ENCODE measurements around the gene CBLB.

The CBLB gene

GRCh38 chr3:105774444-105775180 lies 94.2 kb downstream of the CBLB start:
- H2BK5ac ChIP-seq (ENCODE audit: low read length) = no peak overlapping the region
- no peak overlapping the region for H4K5ac ChIP-seq (ENCODE audit: low read length)
- no peaks in the 10 kb centered on the region for H3K27me3 ChIP-seq (ENCODE audit: insufficient read depth, low read length, poor library complexity)
- no CpG with 5 or more reads among the region's 1 CpG for WGBS (ENCODE audit: extremely low coverage, insufficient coverage, low lambda C conversion rate)
- no peak overlapping the region for H2BK15ac ChIP-seq (replicated peaks; ENCODE audit: low read depth)
- no peak overlapping the region for H2BK120ac ChIP-seq (ENCODE audit: low read depth, low read length)
- H3K36me3 ChIP-seq (ENCODE audit: control insufficient read depth, insufficient read depth, low read length) = no peaks in the 10 kb centered on the region
- H3K4me3 ChIP-seq (ENCODE audit: low read length) = no peak overlapping the region
- H3K27ac ChIP-seq (ENCODE audit: low read depth, low read length) = no peak overlapping the region
- H4K8ac ChIP-seq (ENCODE audit: low read depth, low read length) = no peak overlapping the region
- H3K79me1 ChIP-seq (ENCODE audit: low read length) = no peaks in the 10 kb centered on the region
- H3K56ac ChIP-seq (ENCODE audit: low read length) = no peak overlapping the region
- no peaks in the 10 kb centered on the region for H3K79me2 ChIP-seq (ENCODE audit: control insufficient read depth, insufficient read depth, low read length)
- H3K4ac ChIP-seq (ENCODE audit: low read depth, low read length) = no peak overlapping the region
- H3K4me2 ChIP-seq (ENCODE audit: low read length) = no peak overlapping the region
- H3K4me1 ChIP-seq (ENCODE audit: control insufficient read depth, low read depth, low read length) = no peaks in the 10 kb centered on the region
- no peak overlapping the region for H2AK5ac ChIP-seq (ENCODE audit: low read length)
- no peak overlapping the region for H3K18ac ChIP-seq (ENCODE audit: low read length)
- no peak for DNase-seq
- no peak overlapping the region for H3K23ac ChIP-seq (ENCODE audit: low read length)
- H3K9ac ChIP-seq (ENCODE audit: low read length) = no peak overlapping the region

- Histone ChIP-seq H3K4me2 (ENCODE audit: low read length) (no peak overlapping the region), H2BK15ac (replicated peaks; ENCODE audit: low read depth) (no peak overlapping the region), H3K56ac (ENCODE audit: low read length) (no peak overlapping the region), H2BK5ac (ENCODE audit: low read length) (no peak overlapping the region), H3K4me1 (ENCODE audit: control insufficient read depth, low read depth, low read length) (no peaks in the 10 kb centered on the region), H3K4ac (ENCODE audit: low read depth, low read length) (no peak overlapping the region), H2AK5ac (ENCODE audit: low read length) (no peak overlapping the region), H3K4me3 (ENCODE audit: low read length) (no peak overlapping the region), H3K36me3 (ENCODE audit: control insufficient read depth, insufficient read depth, low read length) (no peaks in the 10 kb centered on the region), H3K18ac (ENCODE audit: low read length) (no peak overlapping the region), H3K9ac (ENCODE audit: low read length) (no peak overlapping the region), H3K23ac (ENCODE audit: low read length) (no peak overlapping the region), H4K8ac (ENCODE audit: low read depth, low read length) (no peak overlapping the region), H3K79me2 (ENCODE audit: control insufficient read depth, insufficient read depth, low read length) (no peaks in the 10 kb centered on the region), H4K5ac (ENCODE audit: low read length) (no peak overlapping the region), H3K79me1 (ENCODE audit: low read length) (no peaks in the 10 kb centered on the region), H3K27me3 (ENCODE audit: insufficient read depth, low read length, poor library complexity) (no peaks in the 10 kb centered on the region), H2BK120ac (ENCODE audit: low read depth, low read length) (no peak overlapping the region), H3K27ac (ENCODE audit: low read depth, low read length) (no peak overlapping the region)
- WGBS (ENCODE audit: extremely low coverage, insufficient coverage, low lambda C conversion rate) = no CpG with 5 or more reads among the region's 5 CpGs
- no peak for DNase-seq
Measured at GRCh38 chr3:105773291-105773690, 95.5 kb downstream of the CBLB start.

DNA sequence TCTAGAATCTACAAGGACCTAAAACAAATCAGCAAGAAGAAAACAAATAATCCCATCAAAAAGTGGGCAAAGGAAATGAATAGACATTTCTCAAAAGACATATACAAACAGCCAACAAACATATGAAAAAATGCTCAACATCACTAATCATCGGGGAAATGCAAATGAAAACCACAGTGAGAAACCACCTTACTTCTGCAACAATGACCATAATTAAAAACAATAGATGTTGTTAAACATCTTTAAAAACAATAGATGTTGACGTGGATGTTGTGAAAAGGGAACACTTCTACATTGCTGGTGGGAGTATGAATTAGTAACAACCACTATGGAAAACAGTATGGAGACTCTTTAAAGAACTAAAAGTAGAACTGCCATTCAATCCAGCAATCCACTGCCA lies 96.2 kb downstream of the CBLB start:
- H3K79me1 ChIP-seq (ENCODE audit: low read length) = no peaks in the 10 kb centered on the region
- H3K79me2 ChIP-seq (ENCODE audit: control insufficient read depth, insufficient read depth, low read length) = no peaks in the 10 kb centered on the region
- no peak overlapping the region for H3K23ac ChIP-seq (ENCODE audit: low read length)
- H3K36me3 ChIP-seq (ENCODE audit: control insufficient read depth, insufficient read depth, low read length) = no peaks in the 10 kb centered on the region
- no peak overlapping the region for H2BK5ac ChIP-seq (ENCODE audit: low read length)
- no peak overlapping the region for H4K5ac ChIP-seq (ENCODE audit: low read length)
- no peak for DNase-seq
- no peak overlapping the region for H3K4me2 ChIP-seq (ENCODE audit: low read length)
- H2BK15ac ChIP-seq (replicated peaks; ENCODE audit: low read depth) = no peak overlapping the region
- H3K9ac ChIP-seq (ENCODE audit: low read length) = no peak overlapping the region
- H3K27ac ChIP-seq (ENCODE audit: low read depth, low read length) = no peak overlapping the region
- H3K4ac ChIP-seq (ENCODE audit: low read depth, low read length) = no peak overlapping the region
- H2BK120ac ChIP-seq (ENCODE audit: low read depth, low read length) = no peak overlapping the region
- H3K27me3 ChIP-seq (ENCODE audit: insufficient read depth, low read length, poor library complexity) = no peaks in the 10 kb centered on the region
- no peak overlapping the region for H3K18ac ChIP-seq (ENCODE audit: low read length)
- H4K8ac ChIP-seq (ENCODE audit: low read depth, low read length) = no peak overlapping the region
- H3K4me1 ChIP-seq (ENCODE audit: control insufficient read depth, low read depth, low read length) = no peaks in the 10 kb centered on the region
- no CpG with 5 or more reads among the region's 2 CpGs for WGBS (ENCODE audit: extremely low coverage, insufficient coverage, low lambda C conversion rate)
- H2AK5ac ChIP-seq (ENCODE audit: low read length) = no peak overlapping the region
- H3K4me3 ChIP-seq (ENCODE audit: low read length) = no peak overlapping the region
- no peak overlapping the region for H3K56ac ChIP-seq (ENCODE audit: low read length)

GRCh38 chr3:105771392-105771791 lies 97.4 kb downstream of the CBLB start:
- Histone ChIP-seq H3K4me3 (ENCODE audit: low read length) (no peak overlapping the region), H3K79me2 (ENCODE audit: control insufficient read depth, insufficient read depth, low read length) (no peaks in the 10 kb centered on the region), H4K5ac (ENCODE audit: low read length) (no peak overlapping the region), H2BK15ac (replicated peaks; ENCODE audit: low read depth) (no peak overlapping the region), H3K27me3 (ENCODE audit: insufficient read depth, low read length, poor library complexity) (no peaks in the 10 kb centered on the region), H3K36me3 (ENCODE audit: control insufficient read depth, insufficient read depth, low read length) (no peaks in the 10 kb centered on the region), H2BK120ac (ENCODE audit: low read depth, low read length) (no peak overlapping the region), H3K56ac (ENCODE audit: low read length) (no peak overlapping the region), H3K18ac (ENCODE audit: low read length) (no peak overlapping the region), H3K27ac (ENCODE audit: low read depth, low read length) (no peak overlapping the region), H2BK5ac (ENCODE audit: low read length) (no peak overlapping the region), H3K4me2 (ENCODE audit: low read length) (no peak overlapping the region), H2AK5ac (ENCODE audit: low read length) (no peak overlapping the region), H3K4me1 (ENCODE audit: control insufficient read depth, low read depth, low read length) (no peaks in the 10 kb centered on the region), H4K8ac (ENCODE audit: low read depth, low read length) (no peak overlapping the region), H3K4ac (ENCODE audit: low read depth, low read length) (no peak overlapping the region), H3K23ac (ENCODE audit: low read length) (no peak overlapping the region), H3K9ac (ENCODE audit: low read length) (no peak overlapping the region), H3K79me1 (ENCODE audit: low read length) (no peaks in the 10 kb centered on the region)
- WGBS (ENCODE audit: extremely low coverage, insufficient coverage, low lambda C conversion rate) = no CpG with 5 or more reads among the region's 1 CpG
- no peak for DNase-seq

GRCh38 chr3:105770410-105770809 lies 98.4 kb downstream of the CBLB start:
- Histone ChIP-seq H2BK120ac (ENCODE audit: low read depth, low read length) (no peak overlapping the region), H4K8ac (ENCODE audit: low read depth, low read length) (no peak overlapping the region), H3K4ac (ENCODE audit: low read depth, low read length) (no peak overlapping the region), H3K27me3 (ENCODE audit: insufficient read depth, low read length, poor library complexity) (no peaks in the 10 kb centered on the region), H3K4me2 (ENCODE audit: low read length) (no peak overlapping the region), H3K4me3 (ENCODE audit: low read length) (no peak overlapping the region), H3K9ac (ENCODE audit: low read length) (no peak overlapping the region), H2AK5ac (ENCODE audit: low read length) (no peak overlapping the region), H3K79me2 (ENCODE audit: control insufficient read depth, insufficient read depth, low read length) (no peaks in the 10 kb centered on the region), H3K79me1 (ENCODE audit: low read length) (no peaks in the 10 kb centered on the region), H3K18ac (ENCODE audit: low read length) (no peak overlapping the region), H3K36me3 (ENCODE audit: control insufficient read depth, insufficient read depth, low read length) (no peaks in the 10 kb centered on the region), H3K23ac (ENCODE audit: low read length) (no peak overlapping the region), H3K27ac (ENCODE audit: low read depth, low read length) (no peak overlapping the region), H3K4me1 (ENCODE audit: control insufficient read depth, low read depth, low read length) (no peaks in the 10 kb centered on the region), H3K56ac (ENCODE audit: low read length) (no peak overlapping the region), H4K5ac (ENCODE audit: low read length) (no peak overlapping the region), H2BK15ac (replicated peaks; ENCODE audit: low read depth) (no peak overlapping the region), H2BK5ac (ENCODE audit: low read length) (no peak overlapping the region)
- no CpG with 5 or more reads among the region's 4 CpGs for WGBS (ENCODE audit: extremely low coverage, insufficient coverage, low lambda C conversion rate)
- DNase-seq = no peak

GRCh38 chr3:105767776-105768175 lies 101.0 kb downstream of the CBLB start:
- Histone ChIP-seq H3K4me3 (ENCODE audit: low read length) (no peak overlapping the region), H4K8ac (ENCODE audit: low read depth, low read length) (no peak overlapping the region), H2AK5ac (ENCODE audit: low read length) (no peak overlapping the region), H3K4me1 (ENCODE audit: control insufficient read depth, low read depth, low read length) (no peaks in the 10 kb centered on the region), H4K5ac (ENCODE audit: low read length) (no peak overlapping the region), H3K79me2 (ENCODE audit: control insufficient read depth, insufficient read depth, low read length) (no peaks in the 10 kb centered on the region), H2BK5ac (ENCODE audit: low read length) (no peak overlapping the region), H3K27ac (ENCODE audit: low read depth, low read length) (no peak overlapping the region), H3K27me3 (ENCODE audit: insufficient read depth, low read length, poor library complexity) (no peaks in the 10 kb centered on the region), H3K9ac (ENCODE audit: low read length) (no peak overlapping the region), H3K4ac (ENCODE audit: low read depth, low read length) (no peak overlapping the region), H3K23ac (ENCODE audit: low read length) (no peak overlapping the region), H3K36me3 (ENCODE audit: control insufficient read depth, insufficient read depth, low read length) (no peaks in the 10 kb centered on the region), H2BK120ac (ENCODE audit: low read depth, low read length) (no peak overlapping the region), H2BK15ac (replicated peaks; ENCODE audit: low read depth) (no peak overlapping the region), H3K4me2 (ENCODE audit: low read length) (no peak overlapping the region), H3K56ac (ENCODE audit: low read length) (peak overlapping the region; percentile 25), H3K79me1 (ENCODE audit: low read length) (no peaks in the 10 kb centered on the region), H3K18ac (ENCODE audit: low read length) (no peak overlapping the region)
- no peak for DNase-seq
